H1 (cell line): Measurements from ENCODE around the gene TOR1B. TPM values are rescaled to one million over a fixed set of nuclear protein-coding genes. Genes with fewer than 3 reads are reported as not detected.

Source experiments
- CBX5 ChIP-seq: fragments of 300-800, 300-1000 bp; sonication (generic); IDR thresholded peaks from 2 replicates; pipeline ENCODE4 v1.7.1; 2016; ENCODE audit warnings: antibody characterized with exemption, low read length, low read depth
- CHD2 ChIP-seq: IDR thresholded peaks from 2 replicates; pipeline ENCODE4 v1.6.1; 2012; ENCODE audit warnings: low read length, improper control_type of control experiment
- HDAC2 ChIP-seq, 2 experiments: fragments of 300-600 bp in 1 of 2; sonication (generic) in 1 of 2; IDR thresholded peaks; 2 replicates each; pipeline ENCODE4 v1.6.1; 2011 to 2012; ENCODE audit warnings: low read depth in 2 of 2, low read length in 2 of 2, mild to moderate bottlenecking in 2 of 2, moderate library complexity in 2 of 2, borderline replicate concordance in 1 of 2, inconsistent platforms in 1 of 2
- JUND ChIP-seq: IDR thresholded peaks from 2 replicates; pipeline ENCODE4 v1.6.1; 2011; ENCODE audit warnings: mild to moderate bottlenecking, improper control_type of control experiment, low read length
- KDM5A ChIP-seq: fragments of 200-600 bp; IDR thresholded peaks from 2 replicates; pipeline ENCODE4 v1.7.1; 2012; ENCODE audit warnings: mild to moderate bottlenecking, low read length, inconsistent platforms, mixed read lengths
- SP1 ChIP-seq: IDR thresholded peaks from 2 replicates; pipeline ENCODE4 v1.6.1; 2011; ENCODE audit warnings: low read depth, low read length
- SRF ChIP-seq: IDR thresholded peaks from 2 replicates; pipeline ENCODE4 v1.6.1; 2011; ENCODE audit warnings: mild to moderate bottlenecking, low read depth, low read length, moderate library complexity
- polyA plus RNA-seq, 7 experiments: library from polyadenylated mRNA; depleted of rRNA in 3 of 7; stranded (reverse) in 5 of 7; unstranded in 2 of 7; fragments of >200 nt in 5 of 7; fragments of 200-250 nt in 2 of 7; gene quantifications; 1 replicate in 5 of 7; 2 replicates in 1 of 7; 4 replicates in 1 of 7; pipeline versions ENCODE4 v1.2.1 to v1.2.3, GENCODE V29; 2011 to 2013; ENCODE audit warnings: missing spikeins in 2 of 7, mixed read lengths in 2 of 7
- total RNA-seq: library from RNA; stranded (reverse); fragmentation: NEBNext Ultra II Directional; extraction: Animal tissue kit (Norgen Biotek cat#: 25700); gene quantifications from 2 replicates; pipeline ENCODE4 v1.2.1, GENCODE V29; 2021
- TF ChIP-seq, protein P1 (sequence below): fragments of 300-600 bp; sonication (generic); IDR thresholded peaks from 2 replicates; pipeline ENCODE4 v1.7.1; 2012; ENCODE audit warnings: low read length, moderate library complexity, mild to moderate bottlenecking, inconsistent platforms; ENCODE audit not compliant: insufficient replicate concordance

TOR1B gene
- total and polyA plus RNA-seq, 2 of the 8 experiments (the other 6 are each of a cell fraction or from before 2014, with no cell fraction given): 11.4 to 17.4 TPM

DNA sequence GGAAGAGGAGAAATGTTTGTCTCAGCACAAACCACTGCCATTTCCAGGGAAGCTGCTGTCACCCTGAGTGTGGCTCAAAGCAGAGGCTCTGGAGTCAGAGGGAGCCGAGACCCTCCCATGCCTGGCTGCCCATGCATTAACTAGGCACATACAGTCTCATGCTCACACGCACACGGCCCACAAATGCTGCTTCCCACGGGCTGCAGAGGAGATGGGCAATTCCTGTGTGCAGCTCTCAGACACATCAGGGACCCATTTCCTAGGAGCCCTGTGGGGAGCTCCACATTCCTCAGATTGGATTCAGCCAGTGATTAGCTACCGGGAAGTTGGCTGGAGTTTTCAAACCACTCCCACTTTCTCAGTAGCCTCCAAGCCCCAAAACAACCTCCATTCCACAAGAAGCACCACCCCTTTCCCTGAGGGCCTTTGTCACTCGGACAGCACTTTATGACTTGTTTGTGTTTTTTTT, 41.0 kb upstream of the TOR1B start (continued):
- TF ChIP-seq KDM5A: no peak
- no peak for TF ChIP-seq SRF
- TF ChIP-seq JUND: no peak
- TF ChIP-seq HDAC2 (IDR thresholded peaks at IDR 0.05; ENCODE audit: borderline replicate concordance in 1 of 2, low read depth in 2 of 2, low read length in 2 of 2): no peak
- TF ChIP-seq CHD2: no peak
- TF ChIP-seq, protein P1, sequence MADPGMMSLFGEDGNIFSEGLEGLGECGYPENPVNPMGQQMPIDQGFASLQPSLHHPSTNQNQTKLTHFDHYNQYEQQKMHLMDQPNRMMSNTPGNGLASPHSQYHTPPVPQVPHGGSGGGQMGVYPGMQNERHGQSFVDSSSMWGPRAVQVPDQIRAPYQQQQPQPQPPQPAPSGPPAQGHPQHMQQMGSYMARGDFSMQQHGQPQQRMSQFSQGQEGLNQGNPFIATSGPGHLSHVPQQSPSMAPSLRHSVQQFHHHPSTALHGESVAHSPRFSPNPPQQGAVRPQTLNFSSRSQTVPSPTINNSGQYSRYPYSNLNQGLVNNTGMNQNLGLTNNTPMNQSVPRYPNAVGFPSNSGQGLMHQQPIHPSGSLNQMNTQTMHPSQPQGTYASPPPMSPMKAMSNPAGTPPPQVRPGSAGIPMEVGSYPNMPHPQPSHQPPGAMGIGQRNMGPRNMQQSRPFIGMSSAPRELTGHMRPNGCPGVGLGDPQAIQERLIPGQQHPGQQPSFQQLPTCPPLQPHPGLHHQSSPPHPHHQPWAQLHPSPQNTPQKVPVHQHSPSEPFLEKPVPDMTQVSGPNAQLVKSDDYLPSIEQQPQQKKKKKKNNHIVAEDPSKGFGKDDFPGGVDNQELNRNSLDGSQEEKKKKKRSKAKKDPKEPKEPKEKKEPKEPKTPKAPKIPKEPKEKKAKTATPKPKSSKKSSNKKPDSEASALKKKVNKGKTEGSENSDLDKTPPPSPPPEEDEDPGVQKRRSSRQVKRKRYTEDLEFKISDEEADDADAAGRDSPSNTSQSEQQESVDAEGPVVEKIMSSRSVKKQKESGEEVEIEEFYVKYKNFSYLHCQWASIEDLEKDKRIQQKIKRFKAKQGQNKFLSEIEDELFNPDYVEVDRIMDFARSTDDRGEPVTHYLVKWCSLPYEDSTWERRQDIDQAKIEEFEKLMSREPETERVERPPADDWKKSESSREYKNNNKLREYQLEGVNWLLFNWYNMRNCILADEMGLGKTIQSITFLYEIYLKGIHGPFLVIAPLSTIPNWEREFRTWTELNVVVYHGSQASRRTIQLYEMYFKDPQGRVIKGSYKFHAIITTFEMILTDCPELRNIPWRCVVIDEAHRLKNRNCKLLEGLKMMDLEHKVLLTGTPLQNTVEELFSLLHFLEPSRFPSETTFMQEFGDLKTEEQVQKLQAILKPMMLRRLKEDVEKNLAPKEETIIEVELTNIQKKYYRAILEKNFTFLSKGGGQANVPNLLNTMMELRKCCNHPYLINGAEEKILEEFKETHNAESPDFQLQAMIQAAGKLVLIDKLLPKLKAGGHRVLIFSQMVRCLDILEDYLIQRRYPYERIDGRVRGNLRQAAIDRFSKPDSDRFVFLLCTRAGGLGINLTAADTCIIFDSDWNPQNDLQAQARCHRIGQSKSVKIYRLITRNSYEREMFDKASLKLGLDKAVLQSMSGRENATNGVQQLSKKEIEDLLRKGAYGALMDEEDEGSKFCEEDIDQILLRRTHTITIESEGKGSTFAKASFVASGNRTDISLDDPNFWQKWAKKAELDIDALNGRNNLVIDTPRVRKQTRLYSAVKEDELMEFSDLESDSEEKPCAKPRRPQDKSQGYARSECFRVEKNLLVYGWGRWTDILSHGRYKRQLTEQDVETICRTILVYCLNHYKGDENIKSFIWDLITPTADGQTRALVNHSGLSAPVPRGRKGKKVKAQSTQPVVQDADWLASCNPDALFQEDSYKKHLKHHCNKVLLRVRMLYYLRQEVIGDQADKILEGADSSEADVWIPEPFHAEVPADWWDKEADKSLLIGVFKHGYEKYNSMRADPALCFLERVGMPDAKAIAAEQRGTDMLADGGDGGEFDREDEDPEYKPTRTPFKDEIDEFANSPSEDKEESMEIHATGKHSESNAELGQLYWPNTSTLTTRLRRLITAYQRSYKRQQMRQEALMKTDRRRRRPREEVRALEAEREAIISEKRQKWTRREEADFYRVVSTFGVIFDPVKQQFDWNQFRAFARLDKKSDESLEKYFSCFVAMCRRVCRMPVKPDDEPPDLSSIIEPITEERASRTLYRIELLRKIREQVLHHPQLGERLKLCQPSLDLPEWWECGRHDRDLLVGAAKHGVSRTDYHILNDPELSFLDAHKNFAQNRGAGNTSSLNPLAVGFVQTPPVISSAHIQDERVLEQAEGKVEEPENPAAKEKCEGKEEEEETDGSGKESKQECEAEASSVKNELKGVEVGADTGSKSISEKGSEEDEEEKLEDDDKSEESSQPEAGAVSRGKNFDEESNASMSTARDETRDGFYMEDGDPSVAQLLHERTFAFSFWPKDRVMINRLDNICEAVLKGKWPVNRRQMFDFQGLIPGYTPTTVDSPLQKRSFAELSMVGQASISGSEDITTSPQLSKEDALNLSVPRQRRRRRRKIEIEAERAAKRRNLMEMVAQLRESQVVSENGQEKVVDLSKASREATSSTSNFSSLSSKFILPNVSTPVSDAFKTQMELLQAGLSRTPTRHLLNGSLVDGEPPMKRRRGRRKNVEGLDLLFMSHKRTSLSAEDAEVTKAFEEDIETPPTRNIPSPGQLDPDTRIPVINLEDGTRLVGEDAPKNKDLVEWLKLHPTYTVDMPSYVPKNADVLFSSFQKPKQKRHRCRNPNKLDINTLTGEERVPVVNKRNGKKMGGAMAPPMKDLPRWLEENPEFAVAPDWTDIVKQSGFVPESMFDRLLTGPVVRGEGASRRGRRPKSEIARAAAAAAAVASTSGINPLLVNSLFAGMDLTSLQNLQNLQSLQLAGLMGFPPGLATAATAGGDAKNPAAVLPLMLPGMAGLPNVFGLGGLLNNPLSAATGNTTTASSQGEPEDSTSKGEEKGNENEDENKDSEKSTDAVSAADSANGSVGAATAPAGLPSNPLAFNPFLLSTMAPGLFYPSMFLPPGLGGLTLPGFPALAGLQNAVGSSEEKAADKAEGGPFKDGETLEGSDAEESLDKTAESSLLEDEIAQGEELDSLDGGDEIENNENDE: no peak
- no peak for TF ChIP-seq CBX5
- no peak for TF ChIP-seq SP1
